ENCODE data around the gene ARF3.

DNA sequence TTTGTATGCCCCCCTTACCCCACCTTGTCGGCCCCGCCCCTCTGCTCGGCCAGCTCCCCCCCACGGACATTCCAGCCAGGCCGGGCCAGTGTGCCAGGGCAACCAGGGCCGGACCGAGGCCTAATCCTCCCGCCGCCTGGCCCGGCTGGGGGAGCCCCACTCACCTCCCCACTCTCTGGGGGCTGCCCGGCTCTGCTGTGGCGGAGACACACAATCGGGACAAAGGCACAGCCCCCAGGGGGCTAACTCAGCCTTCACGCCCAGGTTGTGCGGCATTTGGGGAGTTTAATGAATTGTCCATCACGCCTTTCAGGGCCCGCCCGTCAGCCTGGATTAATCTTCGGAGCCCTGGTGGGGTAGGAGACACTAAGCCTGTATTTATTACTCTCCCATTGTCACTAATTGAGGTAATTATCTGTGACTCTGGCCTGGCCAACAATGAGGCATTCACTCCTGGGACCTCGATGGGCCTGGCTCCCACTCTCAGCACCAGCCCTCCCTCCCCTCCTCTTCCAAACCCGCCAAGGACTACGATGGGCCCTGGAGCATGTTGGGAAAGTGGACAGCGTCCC is 29.5 kb upstream of the ARF3 start:
- TF ChIP-seq, protein P1, sequence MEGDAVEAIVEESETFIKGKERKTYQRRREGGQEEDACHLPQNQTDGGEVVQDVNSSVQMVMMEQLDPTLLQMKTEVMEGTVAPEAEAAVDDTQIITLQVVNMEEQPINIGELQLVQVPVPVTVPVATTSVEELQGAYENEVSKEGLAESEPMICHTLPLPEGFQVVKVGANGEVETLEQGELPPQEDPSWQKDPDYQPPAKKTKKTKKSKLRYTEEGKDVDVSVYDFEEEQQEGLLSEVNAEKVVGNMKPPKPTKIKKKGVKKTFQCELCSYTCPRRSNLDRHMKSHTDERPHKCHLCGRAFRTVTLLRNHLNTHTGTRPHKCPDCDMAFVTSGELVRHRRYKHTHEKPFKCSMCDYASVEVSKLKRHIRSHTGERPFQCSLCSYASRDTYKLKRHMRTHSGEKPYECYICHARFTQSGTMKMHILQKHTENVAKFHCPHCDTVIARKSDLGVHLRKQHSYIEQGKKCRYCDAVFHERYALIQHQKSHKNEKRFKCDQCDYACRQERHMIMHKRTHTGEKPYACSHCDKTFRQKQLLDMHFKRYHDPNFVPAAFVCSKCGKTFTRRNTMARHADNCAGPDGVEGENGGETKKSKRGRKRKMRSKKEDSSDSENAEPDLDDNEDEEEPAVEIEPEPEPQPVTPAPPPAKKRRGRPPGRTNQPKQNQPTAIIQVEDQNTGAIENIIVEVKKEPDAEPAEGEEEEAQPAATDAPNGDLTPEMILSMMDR (IDR thresholded peaks at IDR 0.05), result no peak
- TF ChIP-seq, protein P2, sequence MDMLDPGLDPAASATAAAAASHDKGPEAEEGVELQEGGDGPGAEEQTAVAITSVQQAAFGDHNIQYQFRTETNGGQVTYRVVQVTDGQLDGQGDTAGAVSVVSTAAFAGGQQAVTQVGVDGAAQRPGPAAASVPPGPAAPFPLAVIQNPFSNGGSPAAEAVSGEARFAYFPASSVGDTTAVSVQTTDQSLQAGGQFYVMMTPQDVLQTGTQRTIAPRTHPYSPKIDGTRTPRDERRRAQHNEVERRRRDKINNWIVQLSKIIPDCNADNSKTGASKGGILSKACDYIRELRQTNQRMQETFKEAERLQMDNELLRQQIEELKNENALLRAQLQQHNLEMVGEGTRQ (CRISPR knock-in tag; IDR thresholded peaks at IDR 0.05), result no peak
- no peak for TF ChIP-seq NFATC4 (CRISPR knock-in tag; IDR thresholded peaks at IDR 0.05)
- no peak for TF ChIP-seq KAT7 (CRISPR knock-in tag; IDR thresholded peaks at IDR 0.05; ENCODE audit: borderline replicate concordance)
- TF ChIP-seq, protein P3, sequence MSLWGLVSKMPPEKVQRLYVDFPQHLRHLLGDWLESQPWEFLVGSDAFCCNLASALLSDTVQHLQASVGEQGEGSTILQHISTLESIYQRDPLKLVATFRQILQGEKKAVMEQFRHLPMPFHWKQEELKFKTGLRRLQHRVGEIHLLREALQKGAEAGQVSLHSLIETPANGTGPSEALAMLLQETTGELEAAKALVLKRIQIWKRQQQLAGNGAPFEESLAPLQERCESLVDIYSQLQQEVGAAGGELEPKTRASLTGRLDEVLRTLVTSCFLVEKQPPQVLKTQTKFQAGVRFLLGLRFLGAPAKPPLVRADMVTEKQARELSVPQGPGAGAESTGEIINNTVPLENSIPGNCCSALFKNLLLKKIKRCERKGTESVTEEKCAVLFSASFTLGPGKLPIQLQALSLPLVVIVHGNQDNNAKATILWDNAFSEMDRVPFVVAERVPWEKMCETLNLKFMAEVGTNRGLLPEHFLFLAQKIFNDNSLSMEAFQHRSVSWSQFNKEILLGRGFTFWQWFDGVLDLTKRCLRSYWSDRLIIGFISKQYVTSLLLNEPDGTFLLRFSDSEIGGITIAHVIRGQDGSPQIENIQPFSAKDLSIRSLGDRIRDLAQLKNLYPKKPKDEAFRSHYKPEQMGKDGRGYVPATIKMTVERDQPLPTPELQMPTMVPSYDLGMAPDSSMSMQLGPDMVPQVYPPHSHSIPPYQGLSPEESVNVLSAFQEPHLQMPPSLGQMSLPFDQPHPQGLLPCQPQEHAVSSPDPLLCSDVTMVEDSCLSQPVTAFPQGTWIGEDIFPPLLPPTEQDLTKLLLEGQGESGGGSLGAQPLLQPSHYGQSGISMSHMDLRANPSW (CRISPR knock-in tag; conservative IDR thresholded peaks at IDR 0.05; ENCODE audit: low read depth), result no peak
- TF ChIP-seq ZNF263 (CRISPR knock-in tag; IDR thresholded peaks at IDR 0.05; ENCODE audit: low read depth), result no peak
- TF ChIP-seq, protein P4, sequence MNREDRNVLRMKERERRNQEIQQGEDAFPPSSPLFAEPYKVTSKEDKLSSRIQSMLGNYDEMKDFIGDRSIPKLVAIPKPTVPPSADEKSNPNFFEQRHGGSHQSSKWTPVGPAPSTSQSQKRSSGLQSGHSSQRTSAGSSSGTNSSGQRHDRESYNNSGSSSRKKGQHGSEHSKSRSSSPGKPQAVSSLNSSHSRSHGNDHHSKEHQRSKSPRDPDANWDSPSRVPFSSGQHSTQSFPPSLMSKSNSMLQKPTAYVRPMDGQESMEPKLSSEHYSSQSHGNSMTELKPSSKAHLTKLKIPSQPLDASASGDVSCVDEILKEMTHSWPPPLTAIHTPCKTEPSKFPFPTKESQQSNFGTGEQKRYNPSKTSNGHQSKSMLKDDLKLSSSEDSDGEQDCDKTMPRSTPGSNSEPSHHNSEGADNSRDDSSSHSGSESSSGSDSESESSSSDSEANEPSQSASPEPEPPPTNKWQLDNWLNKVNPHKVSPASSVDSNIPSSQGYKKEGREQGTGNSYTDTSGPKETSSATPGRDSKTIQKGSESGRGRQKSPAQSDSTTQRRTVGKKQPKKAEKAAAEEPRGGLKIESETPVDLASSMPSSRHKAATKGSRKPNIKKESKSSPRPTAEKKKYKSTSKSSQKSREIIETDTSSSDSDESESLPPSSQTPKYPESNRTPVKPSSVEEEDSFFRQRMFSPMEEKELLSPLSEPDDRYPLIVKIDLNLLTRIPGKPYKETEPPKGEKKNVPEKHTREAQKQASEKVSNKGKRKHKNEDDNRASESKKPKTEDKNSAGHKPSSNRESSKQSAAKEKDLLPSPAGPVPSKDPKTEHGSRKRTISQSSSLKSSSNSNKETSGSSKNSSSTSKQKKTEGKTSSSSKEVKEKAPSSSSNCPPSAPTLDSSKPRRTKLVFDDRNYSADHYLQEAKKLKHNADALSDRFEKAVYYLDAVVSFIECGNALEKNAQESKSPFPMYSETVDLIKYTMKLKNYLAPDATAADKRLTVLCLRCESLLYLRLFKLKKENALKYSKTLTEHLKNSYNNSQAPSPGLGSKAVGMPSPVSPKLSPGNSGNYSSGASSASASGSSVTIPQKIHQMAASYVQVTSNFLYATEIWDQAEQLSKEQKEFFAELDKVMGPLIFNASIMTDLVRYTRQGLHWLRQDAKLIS (CRISPR knock-in tag; IDR thresholded peaks at IDR 0.05; ENCODE audit: borderline replicate concordance), result no peak
- no peak for TF ChIP-seq CREM (CRISPR knock-in tag; IDR thresholded peaks at IDR 0.05)
- TF ChIP-seq, protein P5, sequence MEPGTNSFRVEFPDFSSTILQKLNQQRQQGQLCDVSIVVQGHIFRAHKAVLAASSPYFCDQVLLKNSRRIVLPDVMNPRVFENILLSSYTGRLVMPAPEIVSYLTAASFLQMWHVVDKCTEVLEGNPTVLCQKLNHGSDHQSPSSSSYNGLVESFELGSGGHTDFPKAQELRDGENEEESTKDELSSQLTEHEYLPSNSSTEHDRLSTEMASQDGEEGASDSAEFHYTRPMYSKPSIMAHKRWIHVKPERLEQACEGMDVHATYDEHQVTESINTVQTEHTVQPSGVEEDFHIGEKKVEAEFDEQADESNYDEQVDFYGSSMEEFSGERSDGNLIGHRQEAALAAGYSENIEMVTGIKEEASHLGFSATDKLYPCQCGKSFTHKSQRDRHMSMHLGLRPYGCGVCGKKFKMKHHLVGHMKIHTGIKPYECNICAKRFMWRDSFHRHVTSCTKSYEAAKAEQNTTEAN (CRISPR knock-in tag; IDR thresholded peaks at IDR 0.05), result no peak
- TF ChIP-seq, protein P6, sequence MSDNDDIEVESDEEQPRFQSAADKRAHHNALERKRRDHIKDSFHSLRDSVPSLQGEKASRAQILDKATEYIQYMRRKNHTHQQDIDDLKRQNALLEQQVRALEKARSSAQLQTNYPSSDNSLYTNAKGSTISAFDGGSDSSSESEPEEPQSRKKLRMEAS (CRISPR knock-in tag; IDR thresholded peaks at IDR 0.05), result no peak
- no peak for TF ChIP-seq ZNF423 (CRISPR knock-in tag; IDR thresholded peaks at IDR 0.05)
- TF ChIP-seq, protein P7, sequence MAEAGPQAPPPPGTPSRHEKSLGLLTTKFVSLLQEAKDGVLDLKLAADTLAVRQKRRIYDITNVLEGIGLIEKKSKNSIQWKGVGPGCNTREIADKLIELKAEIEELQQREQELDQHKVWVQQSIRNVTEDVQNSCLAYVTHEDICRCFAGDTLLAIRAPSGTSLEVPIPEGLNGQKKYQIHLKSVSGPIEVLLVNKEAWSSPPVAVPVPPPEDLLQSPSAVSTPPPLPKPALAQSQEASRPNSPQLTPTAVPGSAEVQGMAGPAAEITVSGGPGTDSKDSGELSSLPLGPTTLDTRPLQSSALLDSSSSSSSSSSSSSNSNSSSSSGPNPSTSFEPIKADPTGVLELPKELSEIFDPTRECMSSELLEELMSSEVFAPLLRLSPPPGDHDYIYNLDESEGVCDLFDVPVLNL (CRISPR knock-in tag; IDR thresholded peaks at IDR 0.05; ENCODE audit: borderline replicate concordance, low read depth), result no peak
- TF ChIP-seq ZNF317 (CRISPR knock-in tag; IDR thresholded peaks at IDR 0.05; ENCODE audit: borderline replicate concordance, low read depth), result no peak

All from WTC11 (cell line).